Measurements from ENCODE around the gene DPP10.

The DPP10 gene

DNA sequence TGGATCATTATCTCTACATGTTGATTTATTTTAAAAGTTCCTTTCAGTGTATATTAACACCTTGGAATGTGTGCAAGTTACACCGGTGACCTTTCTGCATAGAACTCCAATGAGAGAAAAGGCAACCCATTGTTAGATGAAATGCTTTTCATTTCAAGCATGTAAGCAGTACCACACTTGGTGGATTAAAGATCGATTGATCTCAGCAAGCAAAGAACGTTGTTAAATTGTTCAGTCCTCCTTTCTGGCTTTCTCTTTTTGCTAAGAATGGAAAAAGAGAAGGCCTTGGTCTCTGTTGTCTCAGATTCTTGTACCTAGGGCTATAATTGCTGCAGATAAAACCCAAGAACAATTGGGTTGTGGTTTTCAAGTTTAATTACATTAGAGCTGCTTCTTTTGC is 843.0 kb downstream of the DPP10 start:
- Histone ChIP-seq H4K12ac (ENCODE audit: low read depth, low read length) (no peak overlapping the region), H3K9ac (ENCODE audit: low read length) (no peak overlapping the region), H2AFZ (ENCODE audit: insufficient read depth, low read length, poor library complexity) (no peak overlapping the region), H3K27me3 (ENCODE audit: insufficient read depth, low read length) (no peaks in the 10 kb centered on the region), H2AK5ac (ENCODE audit: low read length) (no peak overlapping the region), H4K8ac (ENCODE audit: low read depth, low read length) (no peak overlapping the region), H3K4me1 (ENCODE audit: control insufficient read depth in 1 of 2, insufficient read depth in 2 of 2, low read length in 2 of 2) (no peaks in the 10 kb centered on the region), H3K79me2 (ENCODE audit: control insufficient read depth, insufficient read depth, low read length, poor library complexity) (no peaks in the 10 kb centered on the region), H3K23ac (ENCODE audit: low read length) (no peak overlapping the region), H2BK12ac (ENCODE audit: low read length) (no peak overlapping the region), H2BK120ac (ENCODE audit: insufficient read depth, low read length, poor library complexity) (no peak overlapping the region), H3K18ac (ENCODE audit: low read length) (no peak overlapping the region), H3K9me3 (ENCODE audit: insufficient read depth, low read depth, low read length) (no peaks in the 10 kb centered on the region), H3K4me2 (ENCODE audit: low read length) (no peak overlapping the region), H3K4ac (ENCODE audit: low read depth, low read length) (no peak overlapping the region), H2BK5ac (ENCODE audit: low read depth, low read length, poor library complexity) (no peak overlapping the region), H3K27ac (ENCODE audit: low read depth, low read length) (no peak overlapping the region), H3K79me1 (ENCODE audit: low read length) (no peaks in the 10 kb centered on the region), H3K4me3 (ENCODE audit: low read depth, low read length) (no peak overlapping the region), H3K14ac (ENCODE audit: low read length) (no peak overlapping the region), H4K91ac (ENCODE audit: low read depth, low read length) (no peak overlapping the region), H3K36me3 (ENCODE audit: control insufficient read depth in 1 of 2, insufficient read depth in 2 of 2, low read length in 2 of 2) (no peaks in the 10 kb centered on the region)
- no CpG with 5 or more reads among the region's 3 CpGs for WGBS (ENCODE audit: extremely low coverage, insufficient coverage, insufficient read length)
- no peak for DNase-seq

DNA sequence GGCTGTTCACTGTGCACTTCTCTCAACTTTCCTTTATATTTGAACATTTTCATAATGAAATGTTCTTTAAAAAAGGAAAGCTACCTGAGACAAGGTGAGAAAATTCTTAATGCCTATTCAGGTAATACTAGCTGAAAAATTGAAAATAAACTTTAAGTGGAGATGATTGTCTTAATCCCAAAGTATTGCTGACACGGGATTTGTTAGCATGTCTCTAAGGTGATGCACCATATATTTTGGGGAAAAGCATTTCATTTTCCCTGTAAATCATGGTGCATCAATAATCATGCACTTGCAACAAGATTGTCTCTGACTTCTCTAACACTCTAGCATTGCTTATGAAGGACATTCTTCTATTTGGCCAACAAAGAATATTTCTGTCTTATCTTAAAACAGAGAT is 848.0 kb downstream of the DPP10 start:
- Histone ChIP-seq H3K23ac (ENCODE audit: low read length) (no peak overlapping the region), H3K9ac (ENCODE audit: low read length) (no peak overlapping the region), H3K4ac (ENCODE audit: low read depth, low read length) (no peak overlapping the region), H2BK12ac (ENCODE audit: low read length) (no peak overlapping the region), H3K36me3 (ENCODE audit: control insufficient read depth in 1 of 2, insufficient read depth in 2 of 2, low read length in 2 of 2) (no peaks in the 10 kb centered on the region), H3K27ac (ENCODE audit: low read depth, low read length) (no peak overlapping the region), H3K79me1 (ENCODE audit: low read length) (no peaks in the 10 kb centered on the region), H3K9me3 (ENCODE audit: insufficient read depth, low read depth, low read length) (no peaks in the 10 kb centered on the region), H3K14ac (ENCODE audit: low read length) (no peak overlapping the region), H2BK120ac (ENCODE audit: insufficient read depth, low read length, poor library complexity) (no peak overlapping the region), H2BK5ac (ENCODE audit: low read depth, low read length, poor library complexity) (no peak overlapping the region), H3K4me2 (ENCODE audit: low read length) (no peak overlapping the region), H3K4me1 (ENCODE audit: control insufficient read depth in 1 of 2, insufficient read depth in 2 of 2, low read length in 2 of 2) (no peaks in the 10 kb centered on the region), H3K79me2 (ENCODE audit: control insufficient read depth, insufficient read depth, low read length, poor library complexity) (no peaks in the 10 kb centered on the region), H4K8ac (ENCODE audit: low read depth, low read length) (no peak overlapping the region), H3K27me3 (ENCODE audit: insufficient read depth, low read length) (peaks cover 2% of the 10 kb centered on the region), H2AK5ac (ENCODE audit: low read length) (no peak overlapping the region), H3K18ac (ENCODE audit: low read length) (no peak overlapping the region), H2AFZ (ENCODE audit: insufficient read depth, low read length, poor library complexity) (no peak overlapping the region), H4K12ac (ENCODE audit: low read depth, low read length) (no peak overlapping the region), H4K91ac (ENCODE audit: low read depth, low read length) (no peak overlapping the region), H3K4me3 (ENCODE audit: low read depth, low read length) (no peak overlapping the region)
- no peak for DNase-seq
- WGBS (ENCODE audit: extremely low coverage, insufficient coverage, insufficient read length): no CpG with 5 or more reads among the region's 1 CpG

DNA sequence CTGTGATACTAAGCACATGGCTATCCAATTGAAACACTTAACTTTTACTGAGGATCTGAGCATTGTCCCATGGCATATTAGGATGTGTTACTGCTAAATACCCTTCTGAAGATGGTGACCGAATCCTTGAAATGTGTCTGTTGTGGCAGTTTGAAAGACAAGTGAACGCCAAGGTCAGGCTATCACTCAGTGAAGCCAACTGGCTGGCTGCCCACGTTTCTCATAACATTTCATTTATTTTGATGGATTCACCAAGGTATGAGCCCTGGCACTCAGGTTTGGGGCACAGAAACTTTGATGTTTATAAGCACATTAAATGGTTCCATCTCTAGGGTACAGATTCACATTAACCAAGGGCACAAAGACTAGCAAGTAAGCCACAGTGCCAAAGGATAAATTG is 850.3 kb downstream of the DPP10 start:
- Histone ChIP-seq H2BK5ac (ENCODE audit: low read depth, low read length, poor library complexity) (no peak overlapping the region), H4K12ac (ENCODE audit: low read depth, low read length) (no peak overlapping the region), H3K36me3 (ENCODE audit: control insufficient read depth in 1 of 2, insufficient read depth in 2 of 2, low read length in 2 of 2) (no peaks in the 10 kb centered on the region), H4K8ac (ENCODE audit: low read depth, low read length) (no peak overlapping the region), H3K79me1 (ENCODE audit: low read length) (no peaks in the 10 kb centered on the region), H3K18ac (ENCODE audit: low read length) (no peak overlapping the region), H3K9ac (ENCODE audit: low read length) (no peak overlapping the region), H3K14ac (ENCODE audit: low read length) (no peak overlapping the region), H3K23ac (ENCODE audit: low read length) (no peak overlapping the region), H4K91ac (ENCODE audit: low read depth, low read length) (no peak overlapping the region), H2AK5ac (ENCODE audit: low read length) (no peak overlapping the region), H3K27me3 (ENCODE audit: insufficient read depth, low read length) (peaks cover 2% of the 10 kb centered on the region), H3K4me3 (ENCODE audit: low read depth, low read length) (no peak overlapping the region), H2BK12ac (ENCODE audit: low read length) (no peak overlapping the region), H2BK120ac (ENCODE audit: insufficient read depth, low read length, poor library complexity) (no peak overlapping the region), H3K27ac (ENCODE audit: low read depth, low read length) (no peak overlapping the region), H3K79me2 (ENCODE audit: control insufficient read depth, insufficient read depth, low read length, poor library complexity) (no peaks in the 10 kb centered on the region), H3K9me3 (ENCODE audit: insufficient read depth, low read depth, low read length) (no peaks in the 10 kb centered on the region), H3K4me1 (ENCODE audit: control insufficient read depth in 1 of 2, insufficient read depth in 2 of 2, low read length in 2 of 2) (no peaks in the 10 kb centered on the region), H3K4me2 (ENCODE audit: low read length) (no peak overlapping the region), H2AFZ (ENCODE audit: insufficient read depth, low read length, poor library complexity) (no peak overlapping the region), H3K4ac (ENCODE audit: low read depth, low read length) (no peak overlapping the region)
- DNase-seq: no peak
- no CpG with 5 or more reads among the region's 3 CpGs for WGBS (ENCODE audit: extremely low coverage, insufficient coverage, insufficient read length)

DNA sequence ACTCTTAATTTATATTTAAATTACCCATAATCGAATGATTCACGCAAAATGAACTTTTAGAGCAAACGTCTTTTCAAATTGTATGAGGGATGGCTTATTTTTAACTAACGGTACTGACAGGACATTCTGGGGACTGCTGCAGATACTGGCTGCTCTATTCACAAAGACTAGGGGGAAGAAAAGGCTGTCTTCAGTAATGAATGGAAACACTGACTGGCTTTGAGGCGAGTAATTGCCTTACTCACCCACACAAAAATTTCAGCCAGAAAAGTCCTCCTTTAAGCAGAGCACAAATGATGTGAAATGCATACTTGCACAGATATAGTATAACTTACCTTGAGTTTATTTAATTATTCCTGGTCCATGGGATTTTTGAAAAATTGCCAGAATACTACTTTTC is 852.6 kb downstream of the DPP10 start:
- Histone ChIP-seq H2BK120ac (ENCODE audit: insufficient read depth, low read length, poor library complexity) (no peak overlapping the region), H3K27me3 (ENCODE audit: insufficient read depth, low read length) (peaks cover 2% of the 10 kb centered on the region), H3K14ac (ENCODE audit: low read length) (no peak overlapping the region), H3K18ac (ENCODE audit: low read length) (no peak overlapping the region), H3K36me3 (ENCODE audit: control insufficient read depth in 1 of 2, insufficient read depth in 2 of 2, low read length in 2 of 2) (no peaks in the 10 kb centered on the region), H3K27ac (ENCODE audit: low read depth, low read length) (no peak overlapping the region), H3K79me1 (ENCODE audit: low read length) (no peaks in the 10 kb centered on the region), H3K4ac (ENCODE audit: low read depth, low read length) (no peak overlapping the region), H3K4me3 (ENCODE audit: low read depth, low read length) (no peak overlapping the region), H4K12ac (ENCODE audit: low read depth, low read length) (no peak overlapping the region), H2AFZ (ENCODE audit: insufficient read depth, low read length, poor library complexity) (no peak overlapping the region), H3K79me2 (ENCODE audit: control insufficient read depth, insufficient read depth, low read length, poor library complexity) (no peaks in the 10 kb centered on the region), H2BK12ac (ENCODE audit: low read length) (no peak overlapping the region), H3K4me2 (ENCODE audit: low read length) (no peak overlapping the region), H2BK5ac (ENCODE audit: low read depth, low read length, poor library complexity) (no peak overlapping the region), H4K91ac (ENCODE audit: low read depth, low read length) (no peak overlapping the region), H3K4me1 (ENCODE audit: control insufficient read depth in 1 of 2, insufficient read depth in 2 of 2, low read length in 2 of 2) (no peaks in the 10 kb centered on the region), H3K9me3 (ENCODE audit: insufficient read depth, low read depth, low read length) (no peaks in the 10 kb centered on the region), H2AK5ac (ENCODE audit: low read length) (no peak overlapping the region), H3K9ac (ENCODE audit: low read length) (no peak overlapping the region), H4K8ac (ENCODE audit: low read depth, low read length) (no peak overlapping the region), H3K23ac (ENCODE audit: low read length) (no peak overlapping the region)
- no peak for DNase-seq
- WGBS (ENCODE audit: extremely low coverage, insufficient coverage, insufficient read length): no CpG with 5 or more reads among the region's 5 CpGs
